ENCODE results near the gene SELENOH.

- TF ChIP-seq CTCF (IDR thresholded peaks at IDR 0.05) (no peak), POLR2AphosphoS5 (IDR thresholded peaks at IDR 0.05; ENCODE audit: low read depth, low read length) (no peak), SIN3A (IDR thresholded peaks at IDR 0.05; ENCODE audit: borderline replicate concordance, insufficient read depth, low read depth, low read length) (no peak), TCF7L2 (IDR thresholded peaks at IDR 0.05; ENCODE audit: low read depth, low read length) (no peak), REST (IDR thresholded peaks at IDR 0.05; ENCODE audit: insufficient read depth in 1 of 2, low read depth in 2 of 2, low read length in 1 of 2) (no peak)
Observed at GRCh38 chr11:57764566-57764965, 23.3 kb downstream of the SELENOH start.
